Activated CD4-positive, alpha-beta memory T cell treated with anti-CD3 and anti-CD28 coated beads for 36 hours (primary cell): ENCODE measurements around the gene TOP3B. TPM values are rescaled to one million over a fixed set of nuclear protein-coding genes. Genes with fewer than 3 reads are reported as not detected.

ENCODE experiments used
- CTCF ChIA-PET: fragments of 350-600 bp; sonication (Branson Sonifier 250); formaldehyde crosslinking; loops from one replicate; lab custom pipeline; 2021; ENCODE audit warnings: antibody characterized with exemption, inconsistent platforms; lab: Charles Lee
- POLR2A ChIA-PET: fragments of 350-600 bp; sonication (Branson Sonifier 250); formaldehyde crosslinking; loops from one replicate; lab custom pipeline; 2021; ENCODE audit warnings: antibody characterized with exemption; lab: Charles Lee
- DNase-seq: peaks from one replicate; pipeline ENCODE4 v3.0.0-alpha.2; 2020
- H3K27ac Mint-ChIP-seq: one replicate; pipeline ENCODE4 v1.8.0; 2021; ENCODE audit warnings: mixed read lengths
- H3K27me3 Mint-ChIP-seq: one replicate; pipeline ENCODE4 v1.8.0; 2021; ENCODE audit warnings: mixed read lengths
- H3K36me3 Mint-ChIP-seq: one replicate; pipeline ENCODE4 v1.8.0; 2021; ENCODE audit warnings: mixed read lengths
- H3K4me1 Mint-ChIP-seq: one replicate; pipeline ENCODE4 v1.8.0; 2021; ENCODE audit warnings: low read depth, mixed read lengths
- H3K4me3 Mint-ChIP-seq: one replicate; pipeline ENCODE4 v1.8.0; 2021; ENCODE audit warnings: mild to moderate bottlenecking, mixed read lengths
- H3K9me3 Mint-ChIP-seq: one replicate; pipeline ENCODE4 v1.8.0; 2021; ENCODE audit warnings: mixed read lengths
- intact Hi-C: fragments of 100-400 bp; cut with micrococcal nuclease; formaldehyde crosslinking; loops from one replicate; pipeline ENCODE4 v1.15.1; 2023
- total RNA-seq, 2 experiments: library from RNA; stranded (reverse); gene quantifications; one replicate each; pipeline ENCODE4 v1.2.3, GENCODE V29; 2021

The TOP3B gene
- total RNA-seq, 2 experiments from 2014 or later: 28.8 to 30.4 TPM

DNA sequence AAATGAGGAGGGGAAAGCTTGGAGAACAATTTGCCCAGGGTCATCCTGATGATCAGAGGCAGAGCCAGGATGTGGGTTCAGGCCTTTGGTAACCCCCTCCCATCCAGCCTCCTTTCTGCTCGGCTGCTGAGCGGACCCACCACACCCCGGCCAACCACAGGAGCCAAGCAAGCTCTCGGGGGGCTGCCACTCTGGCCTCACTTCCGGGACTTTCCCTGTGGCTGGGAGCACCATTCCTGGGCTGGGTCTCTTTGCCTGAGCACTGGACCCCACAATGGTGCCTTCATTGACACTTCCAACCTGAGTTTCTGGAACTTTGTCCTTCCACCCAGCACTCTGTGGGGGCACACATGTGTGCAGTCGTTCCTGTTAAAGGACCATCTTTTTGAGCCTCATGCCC lies 9.8 kb downstream of the TOP3B start:
- peaks cover 26% of the 10 kb centered on the region for H3K36me3 Mint-ChIP-seq
- no peak for DNase-seq
- H3K4me3 Mint-ChIP-seq: no peak overlapping the region
- CTCF ChIA-PET: interaction anchor here (0.8 to 2.7 kb wide), 25 partner anchors 9 to 307 kb away, joined by 3 to 37 read pairs (median 4); partner anchors contain the start of genes PPIL2, PPM1F and TOP3B
- no peak overlapping the region for H3K27ac Mint-ChIP-seq
- intact Hi-C loops: no loop called here
- H3K9me3 Mint-ChIP-seq: no peaks in the 10 kb centered on the region
- H3K27me3 Mint-ChIP-seq: no peaks in the 10 kb centered on the region
- POLR2A ChIA-PET: no interaction called here
- no peaks in the 10 kb centered on the region for H3K4me1 Mint-ChIP-seq

GRCh38 chr22:21972293-21972779 lies 10.3 kb downstream of the TOP3B start:
- POLR2A ChIA-PET: no interaction called here

GRCh38 chr22:21971858-21972275 lies 10.7 kb downstream of the TOP3B start:
- POLR2A ChIA-PET: no interaction called here

More at GRCh38 chr22:21972293-21972779, 10.3 kb downstream of the TOP3B start:
- no peaks in the 10 kb centered on the region for H3K27me3 Mint-ChIP-seq
- no peaks in the 10 kb centered on the region for H3K9me3 Mint-ChIP-seq
- DNase-seq: peak; percentile 68
- H3K36me3 Mint-ChIP-seq: peaks cover 28% of the 10 kb centered on the region
- CTCF ChIA-PET: interaction anchor here (0.6 to 2.7 kb wide), 30 partner anchors 9 to 307 kb away, joined by 3 to 37 read pairs (median 3); partner anchors contain the start of genes PPIL2, PPM1F and TOP3B
- H3K4me3 Mint-ChIP-seq: no peak overlapping the region
- intact Hi-C loops: no loop called here
- no peaks in the 10 kb centered on the region for H3K4me1 Mint-ChIP-seq
- H3K27ac Mint-ChIP-seq: no peak overlapping the region

DNA sequence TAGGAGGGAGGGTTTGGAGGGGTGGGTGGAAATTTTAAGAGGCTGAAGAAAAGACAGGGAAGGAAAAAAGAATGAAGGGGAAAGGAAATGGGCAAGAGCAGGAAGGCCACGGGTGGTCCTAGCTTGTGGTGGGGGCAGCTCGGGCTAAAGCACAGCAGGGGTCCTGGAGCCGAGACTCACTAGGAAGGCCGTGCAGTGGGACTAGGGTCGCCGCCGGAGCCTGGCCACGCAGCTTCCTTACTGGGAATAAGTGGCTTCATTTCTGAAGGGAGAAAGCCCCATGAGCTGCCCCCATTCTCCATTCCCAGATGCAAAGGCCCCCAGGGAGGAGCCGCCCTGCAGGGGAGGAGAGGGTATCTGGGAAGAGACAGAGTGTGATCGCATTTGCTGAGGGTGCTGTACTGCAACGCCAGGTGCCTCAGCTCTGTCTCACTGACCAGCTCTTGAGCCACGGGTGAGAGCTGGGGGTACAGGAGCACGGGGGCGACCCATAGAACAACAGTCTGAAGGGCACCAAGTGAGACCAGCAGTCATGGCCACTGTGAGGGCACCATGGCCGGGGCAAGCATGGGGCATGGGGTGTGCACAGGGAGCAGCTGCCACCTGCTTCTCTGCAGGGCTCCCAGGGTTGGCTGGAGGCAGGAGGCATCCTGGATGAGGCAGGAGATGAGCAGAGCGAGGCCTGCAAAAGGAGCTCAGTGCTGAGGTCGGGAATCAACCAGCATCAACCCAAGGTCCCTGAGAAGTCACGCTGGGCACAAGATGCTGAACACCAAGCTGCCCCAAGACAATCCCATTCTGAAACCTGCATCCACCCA lies 11.6 kb downstream of the TOP3B start:
- POLR2A ChIA-PET: no interaction called here
- no peak for DNase-seq
- CTCF ChIA-PET: interaction anchor here (0.9 to 2.7 kb wide), 10 partner anchors 11 to 263 kb away, joined by 3 to 37 read pairs (median 3); partner anchors contain the start of genes PPM1F and TOP3B
- no peaks in the 10 kb centered on the region for H3K9me3 Mint-ChIP-seq
- no peaks in the 10 kb centered on the region for H3K4me1 Mint-ChIP-seq
- no peaks in the 10 kb centered on the region for H3K27me3 Mint-ChIP-seq
- no peak overlapping the region for H3K27ac Mint-ChIP-seq
- peaks cover 35% of the 10 kb centered on the region for H3K36me3 Mint-ChIP-seq
- H3K4me3 Mint-ChIP-seq: no peak overlapping the region
- intact Hi-C loops: no loop called here

More at GRCh38 chr22:21971858-21972275, 10.7 kb downstream of the TOP3B start:
- no peaks in the 10 kb centered on the region for H3K4me1 Mint-ChIP-seq
- H3K9me3 Mint-ChIP-seq: no peaks in the 10 kb centered on the region
- no peak for DNase-seq
- peaks cover 33% of the 10 kb centered on the region for H3K36me3 Mint-ChIP-seq
- H3K27me3 Mint-ChIP-seq: no peaks in the 10 kb centered on the region
- no peak overlapping the region for H3K27ac Mint-ChIP-seq
- CTCF ChIA-PET: interaction anchor here (0.6 to 2.7 kb wide), 25 partner anchors 9 to 306 kb away, joined by 3 to 37 read pairs (median 3); partner anchors contain the start of genes PPIL2, PPM1F and TOP3B
- H3K4me3 Mint-ChIP-seq: no peak overlapping the region
- intact Hi-C loops: no loop called here

- DNase-seq: no peak
- Mint-ChIP-seq H3K27me3 (no peaks in the 10 kb centered on the region), H3K27ac (no peak overlapping the region), H3K36me3 (peaks cover 37% of the 10 kb centered on the region), H3K4me1 (no peaks in the 10 kb centered on the region), H3K4me3 (no peak overlapping the region), H3K9me3 (no peaks in the 10 kb centered on the region)
- CTCF ChIA-PET: interaction anchor here (1.2 to 2.7 kb wide), 3 partner anchors 14 to 32 kb away, joined by 3 to 20 read pairs (median 3); partner anchors contain the start of gene PPM1F
- POLR2A ChIA-PET: no interaction called here
- intact Hi-C loops: no loop called here
Measured at GRCh38 chr22:21970037-21970799, 12.4 kb downstream of the TOP3B start.

DNA sequence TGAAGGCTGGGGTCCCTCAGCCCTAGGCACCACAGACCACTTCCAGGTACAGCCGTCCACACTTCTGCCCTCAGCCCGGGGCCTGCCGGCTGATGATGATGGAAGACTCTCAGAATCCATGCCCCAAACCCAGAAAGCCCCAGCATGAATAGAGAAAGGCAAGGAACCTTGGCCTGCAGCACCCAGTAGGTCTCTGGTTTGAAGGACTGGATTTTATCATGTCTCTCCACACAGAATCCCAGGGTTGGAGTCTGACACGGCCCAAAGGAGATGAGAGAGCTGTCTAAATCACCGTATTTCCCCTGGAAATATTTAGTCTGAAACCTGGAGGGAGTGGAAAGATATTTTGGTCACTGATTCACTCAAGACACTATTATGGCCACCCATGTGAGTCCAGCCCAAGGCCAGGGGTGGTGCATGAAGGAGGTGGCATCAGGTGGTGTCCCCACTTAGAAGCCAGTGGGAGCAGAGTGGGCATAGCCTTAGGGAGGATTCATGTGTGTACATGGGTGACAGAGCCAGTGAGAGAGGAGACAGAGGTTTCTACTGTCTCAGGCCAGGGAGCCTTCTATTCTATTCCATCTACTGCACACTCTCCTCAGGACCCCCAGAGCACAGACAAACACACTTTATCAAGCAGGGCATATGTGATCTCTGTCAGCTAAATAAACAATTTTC lies 14.0 kb downstream of the TOP3B start:
- POLR2A ChIA-PET: no interaction called here
- Mint-ChIP-seq H3K27ac (no peak overlapping the region), H3K4me3 (no peak overlapping the region)

DNA sequence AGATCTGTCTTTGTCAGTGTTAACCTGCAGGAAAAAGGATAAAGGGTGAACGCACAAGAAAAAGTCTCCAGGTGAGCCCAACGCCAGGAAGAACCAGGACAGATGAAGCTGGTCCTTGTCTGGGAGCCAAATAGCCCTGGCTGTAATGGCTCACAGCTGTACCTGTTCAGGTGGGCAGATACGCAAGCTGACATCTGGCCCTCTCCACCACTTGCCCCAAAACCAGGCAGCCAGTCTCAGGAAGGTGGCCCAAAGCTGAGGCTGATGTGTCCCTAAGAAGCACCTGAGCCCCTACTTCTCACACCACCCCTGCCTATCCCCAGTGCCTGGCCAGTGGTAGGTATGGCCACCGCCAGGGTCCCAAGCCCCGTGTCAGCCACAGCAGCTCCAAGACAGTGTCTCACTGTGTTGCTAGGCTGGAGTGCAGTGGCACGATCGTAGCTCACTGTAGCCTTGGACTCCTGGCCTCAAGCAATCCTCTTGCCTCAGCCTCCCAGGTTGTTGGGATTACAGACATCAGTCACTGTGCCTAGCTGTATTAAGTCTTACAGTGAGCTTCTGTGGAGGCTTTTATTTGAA lies 14.8 kb downstream of the TOP3B start:
- CTCF ChIA-PET: interaction anchor here (0.9 kb wide), 1 partner anchor 15 kb away, joined by 3 read pairs; the partner anchor contains the start of gene PPM1F

More for the DNA sequence above, 14.0 kb downstream of the TOP3B start:
- no peaks in the 10 kb centered on the region for H3K27me3 Mint-ChIP-seq
- intact Hi-C loops: no loop called here
- no peaks in the 10 kb centered on the region for H3K4me1 Mint-ChIP-seq
- peaks cover 31% of the 10 kb centered on the region for H3K36me3 Mint-ChIP-seq
- DNase-seq: no peak
- H3K9me3 Mint-ChIP-seq: no peaks in the 10 kb centered on the region
- CTCF ChIA-PET: interaction anchor here (0.9 kb wide), 1 partner anchor 16 kb away, joined by 3 read pairs; the partner anchor contains the start of gene PPM1F

DNA sequence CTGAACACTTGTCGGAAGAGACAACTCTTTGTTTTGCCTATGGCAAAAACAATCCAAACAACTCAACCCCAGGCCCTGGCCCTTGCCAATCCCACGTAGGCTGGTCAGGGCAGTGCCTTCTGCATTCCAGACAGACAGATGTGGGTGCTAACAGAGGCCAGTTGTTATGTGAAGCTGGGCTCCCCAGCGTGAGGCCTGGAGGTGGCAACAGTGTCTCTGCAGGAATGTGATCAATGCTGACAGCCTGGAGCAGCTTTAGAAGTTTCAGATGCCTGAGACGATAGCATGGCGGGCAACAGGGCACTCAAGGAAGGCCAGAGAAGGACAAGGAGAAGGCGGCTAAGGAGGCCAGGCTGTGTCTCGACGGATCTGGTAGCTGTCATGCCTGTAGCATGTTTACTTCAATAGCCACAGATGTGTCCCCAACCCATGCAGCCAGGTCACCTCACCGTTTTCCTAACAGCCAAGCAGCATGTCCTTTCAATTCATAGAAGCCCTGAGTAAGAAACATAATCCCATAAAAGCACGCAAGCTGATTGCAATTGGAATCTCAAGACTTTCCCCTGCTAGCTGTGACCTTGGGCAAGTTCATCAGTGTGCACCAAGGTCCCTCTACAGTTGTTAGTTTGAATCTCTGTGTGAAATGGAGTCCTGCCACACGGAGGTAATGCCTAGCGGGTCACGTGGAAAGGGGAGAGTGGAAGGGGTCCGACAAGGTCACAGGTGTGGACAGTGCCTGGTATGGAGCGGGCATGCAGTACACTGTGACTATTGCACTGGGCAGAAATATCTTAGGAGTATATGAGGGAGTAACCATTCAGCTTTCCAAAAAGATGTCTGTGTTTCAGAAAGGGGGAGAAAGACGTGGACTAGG lies 15.7 kb downstream of the TOP3B start:
- Mint-ChIP-seq H3K27me3 (no peaks in the 10 kb centered on the region), H3K36me3 (peaks cover 29% of the 10 kb centered on the region), H3K4me1 (no peaks in the 10 kb centered on the region), H3K27ac (no peak overlapping the region), H3K4me3 (no peak overlapping the region), H3K9me3 (no peaks in the 10 kb centered on the region)
- POLR2A ChIA-PET: no interaction called here
- intact Hi-C loops: no loop called here
- CTCF ChIA-PET: interaction anchor here (1.7 to 3.2 kb wide), 2 partner anchors 14 to 29 kb away, joined by 3 to 14 read pairs; partner anchors contain the start of gene PPM1F
- no peak for DNase-seq

More for the DNA sequence above, 14.8 kb downstream of the TOP3B start:
- intact Hi-C loops: no loop called here
- H3K27me3 Mint-ChIP-seq: no peaks in the 10 kb centered on the region
- H3K27ac Mint-ChIP-seq: no peak overlapping the region
- POLR2A ChIA-PET: no interaction called here
- no peak for DNase-seq
- no peaks in the 10 kb centered on the region for H3K4me1 Mint-ChIP-seq
- no peaks in the 10 kb centered on the region for H3K9me3 Mint-ChIP-seq
- no peak overlapping the region for H3K4me3 Mint-ChIP-seq
- peaks cover 26% of the 10 kb centered on the region for H3K36me3 Mint-ChIP-seq

- CTCF ChIA-PET: interaction anchor here (1.7 to 3.2 kb wide), 2 partner anchors 13 to 28 kb away, joined by 3 to 14 read pairs; partner anchors contain the start of gene PPM1F
- Mint-ChIP-seq H3K4me1 (no peaks in the 10 kb centered on the region), H3K4me3 (no peak overlapping the region), H3K9me3 (no peaks in the 10 kb centered on the region), H3K27ac (no peak overlapping the region), H3K27me3 (no peaks in the 10 kb centered on the region), H3K36me3 (peaks cover 29% of the 10 kb centered on the region)
- intact Hi-C loops: no loop called here
- POLR2A ChIA-PET: no interaction called here
- DNase-seq: no peak
Measured at GRCh38 chr22:21965762-21966288, 16.8 kb downstream of the TOP3B start.

DNA sequence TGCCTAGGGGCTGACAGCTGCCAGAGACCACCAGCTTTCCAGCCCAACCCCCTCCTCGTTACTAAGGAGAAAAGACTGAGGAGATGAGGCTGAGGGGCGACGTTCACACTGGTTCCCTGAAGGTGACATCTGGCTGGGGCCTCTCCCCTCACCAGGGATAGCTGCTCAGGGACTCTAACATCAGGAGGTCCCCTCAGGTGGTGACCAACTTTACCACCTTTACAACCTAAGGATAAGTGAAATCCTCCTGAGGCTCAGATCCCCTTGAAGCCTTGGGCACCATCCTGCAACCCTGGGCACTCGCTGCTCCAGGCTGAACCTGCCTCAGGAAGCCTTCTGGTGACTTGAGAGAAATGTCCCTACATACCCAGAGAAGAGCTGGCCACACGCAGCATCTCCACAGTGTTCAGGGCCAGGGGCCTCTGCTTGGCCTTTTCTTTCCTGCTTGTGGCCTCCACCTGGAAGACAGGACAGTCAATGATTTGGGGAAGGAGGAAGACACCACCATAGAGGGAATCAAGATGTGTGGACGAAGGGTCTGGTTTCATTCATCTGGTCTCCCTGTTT lies 17.6 kb downstream of the TOP3B start:
- no peaks in the 10 kb centered on the region for H3K9me3 Mint-ChIP-seq
- H3K4me3 Mint-ChIP-seq: no peak overlapping the region
- DNase-seq: no peak
- ChIA-PET POLR2A (no interaction called here), CTCF (interaction anchor here (1.7 to 3.2 kb wide), 2 partner anchors 12 to 27 kb away, joined by 3 to 14 read pairs; partner anchors contain the start of gene PPM1F)
- no peak overlapping the region for H3K27ac Mint-ChIP-seq
- H3K36me3 Mint-ChIP-seq: peaks cover 21% of the 10 kb centered on the region
- H3K4me1 Mint-ChIP-seq: no peaks in the 10 kb centered on the region
- intact Hi-C loops: no loop called here
- H3K27me3 Mint-ChIP-seq: no peaks in the 10 kb centered on the region
